Prostate gland (tissue), 2 donors: ENCODE data around the gene RNGTT. TPM values are rescaled to one million over a fixed set of nuclear protein-coding genes. Genes with fewer than 3 reads are reported as not detected.

Experiments used
- DNase-seq: peaks from one replicate; pipeline ENCODE4 v3.0.0-alpha.2; 2019; ENCODE audit warnings: low spot score
- H3K27ac ChIP-seq, 2 donors: fragments of 200-600 bp; sonication (generic); 2 replicates each; pipeline ENCODE4 v1.5.1; 2017 to 2019
- H3K27me3 ChIP-seq: fragments of 200-600 bp; sonication (generic); replicated peaks from 2 replicates; pipeline ENCODE4 v1.5.1; 2019; ENCODE audit not compliant: insufficient read depth
- H3K36me3 ChIP-seq, 2 donors: fragments of 200-600 bp; sonication (generic); 1 replicate in 1 of 2; 2 replicates in 1 of 2; pipeline versions ENCODE4 v1.5.1 to v1.8.1; 2017 to 2019
- H3K4me1 ChIP-seq: fragments of 200-600 bp; sonication (generic); replicated peaks from 2 replicates; pipeline ENCODE4 v1.5.1; 2019
- H3K4me3 ChIP-seq, 2 donors: fragments of 200-600 bp; sonication (generic); 2 replicates each; pipeline ENCODE4 v1.5.1; 2017 to 2019
- H3K9me3 ChIP-seq: fragments of 200-600 bp; sonication (generic); 2 replicates; pipeline ENCODE4 v1.5.1; 2017
- CTCF ChIP-seq, 4 experiments: fragments of 200-600 bp in 2 of 4; fragments of 450-650 bp in 2 of 4; sonication (generic) in 2 of 4; IDR thresholded peaks; 1 replicate in 3 of 4; 2 replicates in 1 of 4; pipeline ENCODE4 v1.5.1; 2016 to 2019; ENCODE audit warnings: antibody characterized with exemption in 4 of 4, mild to moderate bottlenecking in 2 of 4, moderate library complexity in 2 of 4
- POLR2A ChIP-seq: fragments of 450-650 bp; IDR thresholded peaks from one replicate; pipeline ENCODE4 v1.6.1; 2016; ENCODE audit warnings: antibody characterized with exemption, mild to moderate bottlenecking
- POLR2AphosphoS5 ChIP-seq: sonication (generic); formaldehyde crosslinking; IDR thresholded peaks from one replicate; pipeline ENCODE4 v1.6.1; 2017; ENCODE audit warnings: antibody characterized with exemption
- WGBS: methylation state at CpG from one replicate; pipeline ENCODE4 v1.1.5; 2018; 5-methylcytosine and 5-hydroxymethylcytosine counted together
- intact Hi-C: fragments of 100-400 bp; cut with DNase I; formaldehyde crosslinking; loops from one replicate; pipeline ENCODE4 v1.14.2; 2022
- total RNA-seq, 2 donors: library from RNA; depleted of rRNA; stranded (reverse); fragments of >200 nt; gene quantifications; one replicate each; pipeline ENCODE4 v1.1.0, GENCODE V29; 2016

The RNGTT gene
- total RNA-seq, 2 donors from 2014 or later = 10.1 to 23.6 TPM

GRCh38 chr6:89008815-89009374 lies 45.5 kb upstream of the RNGTT start:
- H3K27ac ChIP-seq = no peak overlapping the region
- intact Hi-C loops = no loop called here
- 88% methylated on average over 5 of the region's 5 CpGs for WGBS

GRCh38 chr6:89008001-89008814 lies 44.8 kb upstream of the RNGTT start:
- DNase-seq = no peak
- WGBS = 73% methylated on average over 8 of the region's 8 CpGs
- Histone ChIP-seq H3K9me3 (no peaks in the 10 kb centered on the region), H3K27ac (no peak overlapping the region), H3K36me3 (no peaks in the 10 kb centered on the region), H3K4me3 (no peak overlapping the region), H3K4me1 (no peaks in the 10 kb centered on the region), H3K27me3 (no peaks in the 10 kb centered on the region)
- intact Hi-C loops = no loop called here
- TF ChIP-seq POLR2AphosphoS5 = no peak
- no peak for TF ChIP-seq POLR2A
- no peak for TF ChIP-seq CTCF (IDR thresholded peaks at IDR 0.05)

More at GRCh38 chr6:89008815-89009374, 45.5 kb upstream of the RNGTT start:
- Histone ChIP-seq H3K4me1 (no peaks in the 10 kb centered on the region), H3K36me3 (no peaks in the 10 kb centered on the region), H3K27me3 (no peaks in the 10 kb centered on the region), H3K9me3 (no peaks in the 10 kb centered on the region), H3K4me3 (no peak overlapping the region)
- TF ChIP-seq POLR2A (no peak), POLR2AphosphoS5 (no peak), CTCF (IDR thresholded peaks at IDR 0.05) (no peak)
- DNase-seq = no peak

GRCh38 chr6:89007209-89008000 lies 44.0 kb upstream of the RNGTT start:
- 62% methylated on average over 15 of the region's 15 CpGs for WGBS
- no peaks in the 10 kb centered on the region for H3K9me3 ChIP-seq
- no peaks in the 10 kb centered on the region for H3K27me3 ChIP-seq
- H3K27ac ChIP-seq = no peak overlapping the region
- H3K36me3 ChIP-seq = no peaks in the 10 kb centered on the region
- no peak for TF ChIP-seq POLR2AphosphoS5
- no peak for TF ChIP-seq POLR2A
- no peak for TF ChIP-seq CTCF (IDR thresholded peaks at IDR 0.05)
- no peak for DNase-seq
- intact Hi-C loops = no loop called here
- H3K4me1 ChIP-seq = no peaks in the 10 kb centered on the region
- no peak overlapping the region for H3K4me3 ChIP-seq

- no peaks in the 10 kb centered on the region for H3K9me3 ChIP-seq
- intact Hi-C loops = no loop called here
- H3K27ac ChIP-seq = no peak overlapping the region
- H3K36me3 ChIP-seq = no peaks in the 10 kb centered on the region
- WGBS = 84% methylated on average over 4 of the region's 4 CpGs
- TF ChIP-seq CTCF (IDR thresholded peaks at IDR 0.05) = no peak
- no peak for TF ChIP-seq POLR2AphosphoS5
- no peak for TF ChIP-seq POLR2A
- no peak for DNase-seq
- no peaks in the 10 kb centered on the region for H3K27me3 ChIP-seq
- no peaks in the 10 kb centered on the region for H3K4me1 ChIP-seq
- no peak overlapping the region for H3K4me3 ChIP-seq
Observed at GRCh38 chr6:89002523-89002922, 39.1 kb upstream of the RNGTT start.
